PC-9 (cell line): ENCODE measurements around the gene PGS1. TPM values are rescaled to one million over a fixed set of nuclear protein-coding genes. Genes with fewer than 3 reads are reported as not detected.

Source experiments
- BruUV-seq: library from RNA; stranded (reverse); fragments of 400-500 nt; replicated peaks from 2 replicates; lab custom pipeline; 2021; lab: Mats Ljungman, UMichigan
- CTCF ChIA-PET: fragments of 300-600 bp; sonication (Branson Sonifier 250); formaldehyde crosslinking; loops from one replicate; lab custom pipeline; 2022; ENCODE audit warnings: antibody characterized with exemption; lab: Charles Lee
- POLR2A ChIA-PET: fragments of 300-600 bp; sonication (Branson Sonifier 250); formaldehyde crosslinking; loops from one replicate; lab custom pipeline; 2022; ENCODE audit warnings: antibody characterized with exemption; ENCODE audit not compliant: unreplicated experiment; lab: Charles Lee
- DNase-seq, 2 experiments: peaks; one replicate each; pipeline versions ENCODE4 v3.0.0 to v3.0.0-alpha.2; 2015 to 2022; ENCODE audit warnings: mixed read lengths in 1 of 2
- H2AFZ ChIP-seq: fragments of 200-600 bp; sonication (generic); 2 replicates; pipeline ENCODE4 v1.8.1; 2017; ENCODE audit warnings: antibody characterized with exemption
- H3F3A ChIP-seq: fragments of 200-600 bp; sonication (generic); 2 replicates; pipeline ENCODE4 v1.8.1; 2017; ENCODE audit warnings: antibody characterized with exemption, mild to moderate bottlenecking, low read depth; ENCODE audit not compliant: insufficient read depth
- H3K27ac ChIP-seq: fragments of 200-600 bp; sonication (generic); 2 replicates; pipeline ENCODE4 v1.6.1; 2016; ENCODE audit warnings: mixed run types
- H3K27me3 ChIP-seq: fragments of 200-600 bp; sonication (generic); 2 replicates; pipeline ENCODE4 v1.6.1; 2016; ENCODE audit warnings: low read depth, mixed run types; ENCODE audit not compliant: insufficient read depth
- H3K36me3 ChIP-seq: fragments of 200-600 bp; sonication (generic); 2 replicates; pipeline ENCODE4 v1.6.1; 2016; ENCODE audit warnings: low read depth, mixed run types
- H3K4me1 ChIP-seq: fragments of 200-600 bp; sonication (generic); replicated peaks from 2 replicates; pipeline ENCODE4 v1.6.1; 2016; ENCODE audit warnings: mixed run types; ENCODE audit not compliant: insufficient read depth
- H3K4me2 ChIP-seq: fragments of 200-600 bp; sonication (generic); 2 replicates; pipeline ENCODE4 v1.6.1; 2017; ENCODE audit warnings: mixed run types
- H3K4me3 ChIP-seq: fragments of 200-600 bp; sonication (generic); 2 replicates; pipeline ENCODE4 v1.6.1; 2016; ENCODE audit warnings: mixed run types
- H3K79me2 ChIP-seq: fragments of 200-600 bp; sonication (generic); 2 replicates; pipeline ENCODE4 v1.6.1; 2017; ENCODE audit warnings: low read depth, mixed run types
- H3K9me2 ChIP-seq: fragments of 200-600 bp; sonication (generic); 2 replicates; pipeline ENCODE4 v1.8.1; 2017; ENCODE audit warnings: mild to moderate bottlenecking; ENCODE audit not compliant: insufficient read depth
- H3K9me3 ChIP-seq: fragments of 200-600 bp; sonication (generic); 2 replicates; pipeline ENCODE4 v1.8.1; 2016; ENCODE audit warnings: low read depth; ENCODE audit not compliant: insufficient read depth
- H4K20me1 ChIP-seq: fragments of 200-600 bp; sonication (generic); 2 replicates; pipeline ENCODE4 v1.8.1; 2017; ENCODE audit not compliant: insufficient read depth
- EZH2 ChIP-seq: fragments of 200-600 bp; sonication (generic); IDR thresholded peaks from 2 replicates; pipeline ENCODE4 v1.8.0; 2017; ENCODE audit warnings: antibody characterized with exemption, low read depth
- intact Hi-C: fragments of 100-400 bp; cut with micrococcal nuclease; formaldehyde crosslinking; loops from one replicate; pipeline ENCODE4 v1.10.0; 2022; ENCODE audit not compliant: unreplicated experiment
- total RNA-seq: library from RNA; stranded (reverse); gene quantifications from 2 replicates; pipeline ENCODE4 v1.2.3, GENCODE V29; 2021
- TF ChIP-seq, protein P1 (sequence below): fragments of 200-600 bp; sonication (generic); conservative IDR thresholded peaks from 2 replicates; pipeline ENCODE4 v1.6.1; 2017; ENCODE audit warnings: mixed run types, antibody characterized with exemption, mild to moderate bottlenecking, moderate library complexity

Gene PGS1
- total RNA-seq, 1 experiment from 2014 or later = 40.2 TPM

DNA sequence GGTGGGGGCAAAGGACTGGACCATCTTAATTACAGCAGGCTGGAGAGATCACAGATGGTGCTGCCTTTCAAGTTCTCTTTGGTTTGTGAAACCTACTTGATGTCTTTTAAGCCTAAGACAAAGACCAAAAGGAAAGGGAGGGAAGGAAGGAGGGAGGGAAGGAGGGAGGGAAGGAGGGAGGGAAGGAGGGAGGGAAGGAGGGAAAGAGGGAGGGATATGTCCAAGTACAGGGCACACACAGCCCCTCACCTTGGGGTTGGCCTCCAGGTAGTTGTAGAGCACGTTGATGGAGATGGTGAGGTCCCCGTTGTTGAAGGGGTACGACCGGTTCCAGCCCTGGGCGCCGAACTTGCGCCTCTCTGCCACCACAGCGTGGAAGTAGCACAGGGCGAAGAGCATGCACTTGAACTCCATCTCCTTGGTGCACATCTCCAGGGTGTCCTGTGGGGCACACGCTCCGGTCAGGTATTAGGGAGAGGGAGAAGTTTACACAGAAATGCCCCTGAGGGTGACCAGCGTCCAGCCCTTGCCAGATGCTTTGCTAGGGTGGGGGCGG, 55.4 kb downstream of the PGS1 start:
- Histone ChIP-seq H2AFZ (no peak overlapping the region), H3K36me3 (no peaks in the 10 kb centered on the region), H3K4me2 (no peak overlapping the region), H3K9me3 (no peaks in the 10 kb centered on the region), H4K20me1 (no peaks in the 10 kb centered on the region), H3K27ac (no peak overlapping the region), H3K27me3 (no peaks in the 10 kb centered on the region), H3K4me3 (no peak overlapping the region), H3K4me1 (no peaks in the 10 kb centered on the region), H3F3A (no peaks in the 10 kb centered on the region), H3K9me2 (no peaks in the 10 kb centered on the region), H3K79me2 (no peaks in the 10 kb centered on the region)
- BruUV-seq = no TSS peak
- intact Hi-C loops = no loop called here
- CTCF ChIA-PET = no interaction called here
- DNase-seq = no peak
- TF ChIP-seq, protein P1, sequence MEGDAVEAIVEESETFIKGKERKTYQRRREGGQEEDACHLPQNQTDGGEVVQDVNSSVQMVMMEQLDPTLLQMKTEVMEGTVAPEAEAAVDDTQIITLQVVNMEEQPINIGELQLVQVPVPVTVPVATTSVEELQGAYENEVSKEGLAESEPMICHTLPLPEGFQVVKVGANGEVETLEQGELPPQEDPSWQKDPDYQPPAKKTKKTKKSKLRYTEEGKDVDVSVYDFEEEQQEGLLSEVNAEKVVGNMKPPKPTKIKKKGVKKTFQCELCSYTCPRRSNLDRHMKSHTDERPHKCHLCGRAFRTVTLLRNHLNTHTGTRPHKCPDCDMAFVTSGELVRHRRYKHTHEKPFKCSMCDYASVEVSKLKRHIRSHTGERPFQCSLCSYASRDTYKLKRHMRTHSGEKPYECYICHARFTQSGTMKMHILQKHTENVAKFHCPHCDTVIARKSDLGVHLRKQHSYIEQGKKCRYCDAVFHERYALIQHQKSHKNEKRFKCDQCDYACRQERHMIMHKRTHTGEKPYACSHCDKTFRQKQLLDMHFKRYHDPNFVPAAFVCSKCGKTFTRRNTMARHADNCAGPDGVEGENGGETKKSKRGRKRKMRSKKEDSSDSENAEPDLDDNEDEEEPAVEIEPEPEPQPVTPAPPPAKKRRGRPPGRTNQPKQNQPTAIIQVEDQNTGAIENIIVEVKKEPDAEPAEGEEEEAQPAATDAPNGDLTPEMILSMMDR = no peak
- no peak for TF ChIP-seq EZH2
- POLR2A ChIA-PET = no interaction called here

DNA sequence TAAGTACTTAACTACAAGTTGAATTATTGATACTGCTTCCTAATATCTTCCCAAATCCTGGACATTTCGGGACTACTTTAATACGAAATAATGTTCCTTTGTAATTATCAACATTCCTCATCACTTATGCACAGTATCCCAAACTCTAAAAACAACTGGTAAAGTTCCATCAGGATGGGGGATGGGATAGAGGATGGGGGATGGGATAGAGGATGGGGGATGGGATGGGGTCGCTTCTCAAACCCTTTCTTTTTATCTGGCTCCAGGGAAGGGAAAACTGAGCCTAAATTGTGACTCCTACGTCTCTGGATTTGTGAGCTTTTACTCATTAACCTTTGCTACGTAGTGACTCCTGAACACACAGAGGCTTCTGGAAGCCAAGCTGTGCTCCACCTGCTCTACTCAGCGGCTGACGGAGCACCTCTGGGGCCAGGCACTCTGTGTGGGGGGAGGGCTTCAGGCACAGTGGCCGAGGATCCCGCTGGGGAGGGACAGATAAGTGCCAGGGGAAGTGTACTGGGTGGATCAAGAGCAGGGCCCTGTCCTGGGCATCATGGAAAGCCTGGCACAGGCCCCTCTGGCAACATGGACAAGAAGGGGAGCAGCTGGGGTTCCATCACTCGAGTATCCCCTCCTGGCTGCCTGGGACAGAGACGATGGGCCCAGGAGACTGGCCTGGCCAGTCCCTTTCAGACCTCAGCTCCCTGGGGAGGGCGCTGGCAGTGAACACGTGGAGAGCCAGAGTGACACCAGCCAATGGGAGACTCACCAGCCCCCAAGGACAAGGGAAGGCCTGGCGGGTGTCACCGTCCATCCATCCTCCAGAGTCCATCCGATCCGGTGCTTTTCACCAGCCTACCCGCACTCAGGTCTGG, 56.2 kb downstream of the PGS1 start:
- no peaks in the 10 kb centered on the region for H3K36me3 ChIP-seq
- BruUV-seq = no TSS peak
- H4K20me1 ChIP-seq = no peaks in the 10 kb centered on the region
- DNase-seq = no peak
- no peak overlapping the region for H3K4me3 ChIP-seq
- no peaks in the 10 kb centered on the region for H3K79me2 ChIP-seq
- no peak overlapping the region for H3K4me2 ChIP-seq
- TF ChIP-seq, protein P1 = no peak
- TF ChIP-seq EZH2 = no peak
- H3K27me3 ChIP-seq = no peaks in the 10 kb centered on the region
- ChIA-PET CTCF (interaction anchor here (0.6 kb wide), 1 partner anchor 146 kb away, joined by 3 read pairs; no protein-coding TSS in a partner anchor), POLR2A (no interaction called here)
- intact Hi-C loops = no loop called here
- H2AFZ ChIP-seq = no peak overlapping the region
- H3K9me3 ChIP-seq = no peaks in the 10 kb centered on the region
- H3K27ac ChIP-seq = no peak overlapping the region
- H3K4me1 ChIP-seq = no peaks in the 10 kb centered on the region
- H3F3A ChIP-seq = no peaks in the 10 kb centered on the region
- H3K9me2 ChIP-seq = no peaks in the 10 kb centered on the region

DNA sequence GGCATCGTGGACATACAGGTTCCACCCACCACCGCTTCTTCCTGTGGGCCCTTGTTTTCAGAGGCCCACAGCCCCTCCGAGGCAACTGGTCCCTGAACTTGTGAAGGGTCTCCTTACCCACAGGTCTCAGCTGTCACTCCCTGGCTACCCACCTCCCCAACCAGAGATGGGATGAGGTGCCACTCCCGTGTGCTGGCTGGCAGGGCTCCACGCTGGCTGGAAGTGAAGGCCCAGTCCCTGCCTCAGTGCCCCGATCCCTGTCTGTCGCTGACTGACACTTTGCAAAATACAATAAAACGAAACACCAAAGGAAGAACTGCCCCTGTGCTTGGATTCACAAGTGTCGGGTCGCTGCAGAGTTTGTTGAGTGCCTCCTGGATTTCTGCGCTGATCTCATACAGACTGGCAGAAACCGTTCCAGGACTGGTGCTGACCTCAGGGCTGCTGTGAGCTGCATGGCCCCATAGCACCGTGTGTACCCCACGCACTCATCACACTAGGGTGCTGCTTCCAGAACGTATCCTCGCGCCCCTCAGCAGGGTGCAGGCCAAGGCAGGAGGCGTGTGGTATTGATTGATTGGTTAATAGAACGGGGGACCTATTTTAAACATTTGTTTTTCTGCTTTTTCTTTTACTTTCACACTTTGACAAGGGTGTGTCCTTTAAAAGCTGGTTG, 57.0 kb downstream of the PGS1 start:
- CTCF ChIA-PET = no interaction called here
- BruUV-seq = no TSS peak
- H3K4me3 ChIP-seq = no peak overlapping the region

More for the DNA sequence above, 57.0 kb downstream of the PGS1 start:
- Histone ChIP-seq H2AFZ (no peak overlapping the region), H3K4me1 (no peaks in the 10 kb centered on the region), H4K20me1 (no peaks in the 10 kb centered on the region), H3K4me2 (no peak overlapping the region), H3K36me3 (no peaks in the 10 kb centered on the region), H3F3A (no peaks in the 10 kb centered on the region), H3K9me3 (no peaks in the 10 kb centered on the region), H3K27me3 (no peaks in the 10 kb centered on the region), H3K27ac (no peak overlapping the region), H3K9me2 (no peaks in the 10 kb centered on the region), H3K79me2 (no peaks in the 10 kb centered on the region)
- POLR2A ChIA-PET = no interaction called here
- TF ChIP-seq, protein P1 = no peak
- TF ChIP-seq EZH2 = no peak
- intact Hi-C loops = no loop called here
- DNase-seq = no peak
